NK-92 (cell line): ENCODE data around the gene FBXL16.
"Not testable (repeated sequence)": the region's sequence is repeated elsewhere in the genome, so short reads cannot be mapped to it uniquely, and the experiment has no call there.

Experiments
- DNase-seq: peaks from one replicate; lab custom pipeline; 2025; ENCODE audit not compliant: unreplicated experiment; lab: John Stamatoyannopoulos, UW

The FBXL16 gene, protein sequence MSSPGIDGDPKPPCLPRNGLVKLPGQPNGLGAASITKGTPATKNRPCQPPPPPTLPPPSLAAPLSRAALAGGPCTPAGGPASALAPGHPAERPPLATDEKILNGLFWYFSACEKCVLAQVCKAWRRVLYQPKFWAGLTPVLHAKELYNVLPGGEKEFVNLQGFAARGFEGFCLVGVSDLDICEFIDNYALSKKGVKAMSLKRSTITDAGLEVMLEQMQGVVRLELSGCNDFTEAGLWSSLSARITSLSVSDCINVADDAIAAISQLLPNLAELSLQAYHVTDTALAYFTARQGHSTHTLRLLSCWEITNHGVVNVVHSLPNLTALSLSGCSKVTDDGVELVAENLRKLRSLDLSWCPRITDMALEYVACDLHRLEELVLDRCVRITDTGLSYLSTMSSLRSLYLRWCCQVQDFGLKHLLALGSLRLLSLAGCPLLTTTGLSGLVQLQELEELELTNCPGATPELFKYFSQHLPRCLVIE

DNA sequence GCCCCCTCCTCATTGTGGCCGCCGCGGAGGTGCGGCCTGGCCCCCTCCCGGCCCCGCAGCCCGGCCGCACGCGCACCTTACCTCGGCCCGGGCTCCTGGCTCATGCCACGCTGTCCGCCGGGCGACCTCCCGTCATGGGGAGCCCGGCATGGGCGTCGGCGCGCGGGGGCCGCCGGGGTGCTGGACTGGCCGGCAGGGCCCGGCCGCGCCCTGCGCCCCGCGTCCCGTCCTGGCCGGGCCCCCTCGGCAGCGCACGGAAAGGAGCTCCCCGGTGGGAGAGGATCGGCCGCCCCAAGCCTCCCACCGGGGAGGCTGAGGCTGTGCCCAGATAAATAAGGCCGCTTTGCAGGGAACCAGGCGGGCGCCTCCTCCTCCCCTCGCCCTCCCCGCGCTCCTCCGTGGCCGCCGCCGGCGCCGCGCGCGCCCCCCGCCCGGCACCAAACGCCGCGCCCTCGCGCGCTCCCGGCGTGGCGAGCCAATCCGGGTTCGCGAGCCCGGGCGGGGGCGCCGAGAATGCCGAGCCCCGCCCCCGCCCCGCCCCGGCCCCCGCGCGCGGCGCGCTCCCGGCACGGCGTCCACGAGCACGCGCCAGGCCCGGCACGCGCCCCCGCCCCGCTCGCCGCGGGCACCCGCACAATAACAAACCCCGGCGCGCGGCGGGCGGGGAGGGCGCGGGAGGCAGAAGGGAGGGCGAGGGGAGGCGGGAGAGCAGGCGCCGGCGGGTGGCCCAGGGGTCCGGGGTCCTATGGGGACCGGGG lies at the start of gene FBXL16:
Gene FBXL16, minus strand, starts transcription at position 371 of the 758 bp plus-strand sequence. CDS start 8,396 bp downstream, outside the sequence.
- DNase-seq, result no peak

DNA sequence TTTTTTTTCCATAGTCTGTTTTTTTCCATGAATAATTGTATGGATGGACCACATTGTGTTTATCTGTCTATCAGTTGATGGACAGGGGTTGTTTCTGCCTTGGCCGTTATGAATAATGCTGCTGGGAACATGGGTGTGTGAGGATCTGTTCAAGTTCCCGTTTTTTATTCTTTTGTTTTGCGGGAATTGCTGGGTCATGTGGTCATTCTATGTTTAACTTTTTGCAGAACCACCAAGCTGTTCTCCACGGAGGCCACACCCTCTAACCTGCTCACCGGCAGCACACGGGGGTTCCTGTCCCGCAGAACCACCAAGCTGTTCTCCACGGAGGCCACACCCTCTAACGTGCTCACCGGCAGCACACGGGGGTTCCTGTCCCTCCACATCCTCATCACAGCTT lies 49.1 kb upstream of the FBXL16 start:
- DNase-seq, result no peak

DNA sequence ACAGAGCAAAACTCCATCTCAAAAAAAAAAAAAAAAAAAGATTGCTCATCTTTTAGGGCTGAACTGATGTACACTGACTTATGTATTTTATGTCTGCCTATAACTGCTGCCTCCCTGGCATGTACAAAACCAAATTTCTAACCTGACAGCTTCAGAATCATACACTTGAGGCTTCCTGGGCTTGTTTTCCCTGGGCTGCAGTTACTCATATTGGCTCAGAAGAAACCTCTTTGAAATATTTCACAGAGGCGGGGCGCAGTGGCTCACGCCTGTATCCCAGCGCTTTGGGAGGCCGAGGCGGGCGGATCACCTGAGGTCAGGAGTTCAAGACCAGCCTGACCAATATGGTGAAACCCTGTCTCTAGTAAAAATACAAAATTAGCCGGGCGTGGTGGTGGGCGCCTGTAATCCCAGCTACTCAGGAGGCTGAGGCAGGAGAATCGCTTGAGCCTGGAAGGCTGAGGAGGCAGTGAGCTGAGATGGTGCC lies 48.6 kb upstream of the FBXL16 start:
- not testable (repeated sequence) for DNase-seq

DNA sequence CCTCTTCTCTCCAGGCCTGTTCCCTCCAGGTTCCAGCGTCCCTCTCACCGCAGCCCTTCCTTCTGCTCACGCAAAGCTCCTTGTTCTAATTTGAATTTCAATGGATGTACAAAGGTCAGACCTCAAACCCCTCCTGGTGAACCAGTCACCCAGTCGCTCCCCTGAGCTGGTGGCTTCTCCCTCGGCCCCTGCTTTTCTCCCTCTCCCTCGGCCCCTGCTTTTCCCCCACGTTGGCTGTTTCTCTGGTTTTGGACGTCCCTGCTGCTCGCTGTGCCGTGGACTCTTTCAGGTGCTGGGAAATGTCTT lies 46.4 kb upstream of the FBXL16 start:
- no peak for DNase-seq

DNA sequence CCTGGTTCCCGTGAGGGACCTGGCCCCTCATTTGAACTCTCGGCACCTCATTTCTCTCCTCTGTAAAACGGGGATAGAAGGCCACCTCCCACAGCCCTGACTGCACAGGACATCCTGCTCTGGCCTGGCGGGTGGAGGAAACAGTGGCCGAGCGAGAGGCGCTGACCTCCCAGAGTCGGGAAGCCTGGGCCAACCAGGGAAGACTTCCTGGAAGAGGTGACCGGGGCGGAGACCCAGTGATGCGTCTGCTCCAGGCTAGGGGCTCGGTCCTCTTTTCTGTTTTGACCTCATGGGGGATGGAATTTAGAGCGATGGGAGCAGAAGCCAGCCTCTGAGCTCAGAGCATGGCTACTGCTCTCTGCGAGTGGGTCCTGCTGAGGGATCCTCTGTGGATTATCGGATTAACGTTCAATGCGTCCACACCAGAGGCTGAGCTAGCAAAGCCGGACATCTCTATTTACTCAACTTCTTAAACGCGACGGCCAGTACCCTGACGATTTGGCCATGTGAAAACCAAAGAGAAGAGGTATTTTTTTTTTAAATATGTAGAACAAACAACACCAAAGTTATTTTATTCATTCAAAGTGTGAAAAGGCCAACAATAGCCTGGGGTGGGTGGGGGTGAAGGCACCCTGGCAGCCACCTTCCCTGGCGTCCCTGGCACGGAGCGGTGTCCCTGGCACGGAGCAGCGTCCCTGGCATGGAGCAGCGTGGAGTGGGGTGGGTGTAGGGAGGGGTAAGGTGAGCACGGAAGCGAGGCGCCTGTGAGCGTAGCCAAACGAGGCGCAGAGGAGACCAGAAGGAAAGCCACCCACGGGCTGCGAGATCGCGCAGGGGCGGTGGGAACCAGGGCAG lies 45.8 kb upstream of the FBXL16 start:
- DNase-seq, result no peak

DNA sequence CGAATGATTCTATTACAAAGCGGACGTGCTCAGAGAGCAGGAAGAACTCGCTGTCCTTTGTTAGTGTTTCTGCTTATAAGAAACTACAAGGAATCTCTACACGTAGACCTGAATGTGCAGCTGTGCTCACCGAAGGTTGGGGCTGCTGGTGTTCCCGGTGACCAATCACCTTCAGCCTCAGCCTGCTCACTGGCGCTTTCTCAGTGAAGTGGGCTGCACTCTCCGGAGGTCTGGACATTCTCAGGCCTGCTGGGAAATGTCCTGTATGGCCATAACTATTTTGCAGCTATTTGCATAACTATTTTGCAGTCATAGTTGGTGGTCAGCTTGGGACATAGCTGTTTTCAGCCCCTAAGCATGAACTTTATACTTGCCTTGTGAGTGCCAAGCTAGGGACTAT lies 44.9 kb upstream of the FBXL16 start:
- DNase-seq, result no peak

DNA sequence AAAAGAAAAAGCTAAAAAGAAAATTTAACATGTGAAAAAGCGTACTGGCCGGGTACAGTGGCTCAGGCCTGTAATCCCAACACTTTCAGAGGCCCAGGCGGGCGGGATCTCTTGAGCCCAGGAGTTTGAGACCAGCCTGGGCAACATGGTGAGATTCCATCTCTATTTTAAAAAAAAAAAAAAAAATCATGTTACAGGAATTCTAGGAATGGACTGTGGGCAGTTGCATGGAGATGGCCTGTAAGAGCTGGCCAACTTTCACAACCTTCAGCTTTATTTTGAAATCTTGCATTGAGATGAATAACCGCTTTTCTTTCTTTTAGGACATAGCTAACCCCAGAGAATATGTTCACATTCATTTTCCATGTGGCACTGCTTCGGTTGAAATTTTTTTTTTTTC lies 43.4 kb upstream of the FBXL16 start:
- DNase-seq, result no peak

DNA sequence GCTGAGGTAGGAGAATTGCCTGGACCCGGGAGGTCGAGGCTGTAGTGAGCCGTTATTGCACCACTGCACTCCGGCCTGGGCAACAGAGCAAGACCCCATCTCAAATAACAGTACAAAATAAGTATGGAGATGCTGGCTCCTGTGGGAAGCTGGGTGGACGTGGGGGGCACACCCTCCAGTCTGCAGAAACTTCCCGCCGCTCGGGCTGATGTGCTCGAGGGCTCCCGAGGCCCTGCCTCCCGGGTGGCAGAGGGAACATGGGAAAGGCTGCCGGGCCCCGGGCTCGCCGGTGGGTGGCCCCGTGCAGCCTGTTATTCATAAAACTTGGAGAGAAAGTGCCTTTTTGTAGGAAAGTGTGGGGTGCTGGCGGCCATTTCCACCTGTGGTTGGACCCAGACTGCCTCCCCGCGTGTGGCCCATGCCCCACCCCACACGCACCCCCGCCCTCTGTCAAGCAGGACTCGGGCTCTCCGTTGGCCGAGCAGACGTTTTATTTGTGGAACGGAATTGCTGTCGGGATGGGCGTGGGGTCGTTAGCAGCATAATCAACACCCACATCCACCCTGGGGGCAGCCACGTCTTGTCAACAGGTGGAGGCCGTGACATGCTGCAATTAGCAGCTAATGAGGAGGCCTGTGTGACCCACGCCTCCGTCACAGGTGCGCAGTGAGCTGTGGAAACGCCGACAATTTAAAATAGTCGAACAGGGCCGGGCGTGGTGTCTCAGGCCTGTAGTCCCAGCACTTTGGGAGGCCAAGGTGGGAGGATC lies 42.6 kb upstream of the FBXL16 start:
- no peak for DNase-seq

DNA sequence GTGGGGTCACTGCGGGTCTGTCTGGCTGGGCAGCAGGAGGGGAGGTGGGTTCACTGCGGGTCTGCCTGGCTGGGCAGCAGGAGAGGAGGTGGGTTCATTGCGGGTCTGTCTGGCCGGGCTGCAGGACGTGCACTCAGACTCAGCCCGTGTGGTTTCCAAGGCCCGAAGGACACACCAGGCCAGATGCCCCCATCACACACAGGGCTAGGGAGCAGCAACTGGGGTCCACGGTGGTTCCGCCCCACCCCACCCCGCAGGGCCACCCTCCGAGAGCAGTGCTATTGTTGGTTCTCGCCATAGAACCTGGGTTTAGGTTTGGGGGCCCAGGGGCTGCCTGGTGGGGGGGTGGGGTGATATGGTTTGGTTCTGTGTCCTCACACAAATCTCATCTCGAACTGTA lies 41.0 kb upstream of the FBXL16 start:
- no peak for DNase-seq

DNA sequence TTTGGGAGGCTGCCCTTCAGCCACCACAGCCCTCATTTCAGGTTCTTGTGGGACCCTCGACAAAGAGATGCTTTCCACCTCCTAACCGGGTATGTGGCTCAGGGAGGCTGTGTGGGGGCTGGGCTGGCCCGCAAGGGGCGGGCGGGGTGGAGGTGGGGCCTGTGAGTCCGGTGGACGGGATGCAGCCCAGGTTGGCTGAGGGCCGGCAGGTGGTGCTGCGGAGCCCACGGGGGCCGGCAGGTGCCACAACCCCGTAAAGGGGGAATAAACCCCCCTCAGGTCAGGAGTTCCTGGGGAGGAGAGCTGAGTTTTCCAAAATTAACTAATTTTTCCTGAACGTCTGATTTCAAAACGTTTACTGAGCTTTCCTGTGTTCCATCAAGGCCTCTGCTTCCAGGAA lies 40.1 kb upstream of the FBXL16 start:
- DNase-seq, result no peak

DNA sequence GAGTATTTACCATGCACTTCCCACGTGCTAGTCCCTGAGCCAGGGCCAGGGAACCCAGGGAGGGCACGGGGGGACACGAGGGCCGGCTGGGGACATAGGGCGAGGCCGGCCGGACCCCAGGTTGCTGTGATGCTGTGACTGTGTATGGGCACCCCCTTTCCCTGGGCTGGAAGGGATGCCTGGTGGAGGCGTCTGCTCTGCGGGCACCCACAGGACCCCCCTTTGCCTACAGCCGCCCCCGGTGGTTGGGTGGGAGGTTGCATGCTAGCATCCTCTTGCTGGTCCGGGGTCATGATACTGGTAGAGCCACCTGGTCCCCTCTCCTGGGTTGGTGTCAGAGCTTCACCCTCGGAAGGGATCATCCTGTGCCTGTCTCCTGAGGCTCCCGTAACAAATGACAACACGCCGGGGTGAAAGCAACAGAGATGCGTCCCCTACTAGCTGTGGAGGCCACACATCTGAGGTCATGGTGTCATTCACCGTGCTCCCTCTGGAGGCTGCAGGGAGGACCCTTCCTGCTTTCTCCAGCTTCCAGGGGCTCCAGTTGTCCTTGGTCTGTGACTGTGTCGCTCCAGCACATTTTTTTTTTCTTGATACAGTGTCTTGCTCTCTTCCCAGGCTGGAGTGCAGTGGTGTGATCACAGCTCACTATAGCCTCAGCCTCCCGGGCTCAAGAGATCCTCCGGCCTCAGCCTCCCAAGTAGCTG lies 38.3 kb upstream of the FBXL16 start:
- DNase-seq, result no peak

DNA sequence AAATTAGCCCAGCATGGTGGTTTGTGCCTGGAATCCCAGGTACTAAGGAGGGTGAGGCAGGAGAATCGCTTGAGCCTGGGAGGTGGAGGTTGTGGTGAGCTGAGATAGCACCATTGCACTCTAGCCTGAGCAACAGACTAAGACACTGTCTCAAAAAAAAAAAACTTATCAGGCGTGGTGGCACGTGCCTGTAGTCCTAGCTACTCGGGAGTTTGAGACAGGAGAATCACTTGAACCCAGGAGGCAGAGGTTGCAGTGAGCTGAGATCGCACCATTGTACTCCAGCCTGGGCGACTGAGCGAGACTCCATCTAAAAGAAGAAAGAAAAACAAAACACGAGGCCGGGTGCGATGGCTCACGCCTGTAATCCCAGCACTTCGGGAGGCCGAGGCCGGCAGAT lies 37.3 kb upstream of the FBXL16 start:
- DNase-seq, result not testable (repeated sequence)

DNA sequence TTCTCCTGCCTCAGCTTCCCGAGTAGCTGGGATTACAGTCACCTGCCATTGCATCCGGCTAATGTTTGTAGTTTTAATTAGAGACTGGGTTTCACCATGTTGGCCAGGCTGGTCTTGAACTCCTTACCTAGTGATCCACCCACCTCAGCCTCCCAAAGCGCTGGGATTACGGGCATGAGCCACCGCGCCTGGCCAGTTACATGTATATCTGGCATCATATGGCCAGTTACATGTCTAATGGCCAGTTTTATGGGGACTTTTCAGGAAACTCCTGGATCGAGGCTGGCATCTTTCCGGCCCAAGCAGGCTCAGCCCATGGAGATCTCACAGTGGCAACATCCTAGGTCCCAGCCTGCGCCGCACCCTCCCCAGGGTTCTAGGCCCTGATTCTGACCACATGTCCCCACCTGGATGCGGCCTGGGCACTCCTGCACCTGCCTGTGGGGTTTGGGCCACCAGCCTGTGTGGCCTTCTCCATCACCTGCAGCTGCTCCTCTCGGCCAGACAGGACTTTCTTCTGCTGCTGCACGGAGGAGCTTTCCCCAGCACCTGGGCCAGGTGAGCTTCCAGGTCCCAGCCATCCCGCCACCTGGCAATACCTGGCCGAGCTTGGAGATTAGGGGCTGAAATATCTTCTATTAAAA lies 36.5 kb upstream of the FBXL16 start:
- no peak for DNase-seq

DNA sequence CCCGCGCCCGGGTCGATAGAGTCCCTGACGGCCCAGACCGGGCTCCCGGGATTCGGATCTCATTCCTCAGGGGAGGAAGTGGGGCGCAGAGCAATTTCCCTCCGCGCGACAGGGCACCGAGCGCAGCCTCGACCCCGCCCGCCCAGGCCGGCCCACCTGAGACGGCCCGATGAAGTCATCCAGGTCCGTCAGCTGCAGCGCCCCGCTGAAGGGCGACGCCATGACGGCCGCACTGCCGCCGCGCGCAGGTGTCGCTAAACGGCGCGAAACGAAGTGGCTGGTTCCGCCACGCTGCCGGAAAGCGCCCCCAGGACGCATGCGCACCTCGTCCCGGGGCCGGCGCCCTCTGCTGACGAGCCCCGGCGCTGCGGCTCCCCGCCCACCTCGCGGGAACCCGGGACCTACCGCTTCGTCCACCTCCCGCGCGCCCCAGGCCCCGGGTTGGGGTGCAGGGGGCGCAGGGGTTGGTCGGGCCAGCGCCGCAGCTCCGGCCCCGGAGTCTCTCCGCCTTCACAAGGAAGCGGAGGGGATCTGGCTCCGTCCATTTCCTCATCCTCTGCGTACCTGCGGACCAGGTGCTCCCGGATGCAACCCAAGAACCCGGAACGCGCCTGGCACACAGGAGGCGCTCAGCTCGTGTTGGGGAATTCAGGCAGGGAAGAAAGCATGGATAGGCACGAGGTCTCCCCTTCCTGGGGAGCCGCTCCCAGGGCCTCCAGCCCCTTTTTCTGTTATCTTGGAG lies 35.3 kb upstream of the FBXL16 start, which contains the start of gene CIAO3:
Gene CIAO3, minus strand, starts transcription at position 234 of the 742 bp plus-strand sequence. Its CDS starts 12 bp downstream, at position 222.
- DNase-seq, result peak; percentile 53

DNA sequence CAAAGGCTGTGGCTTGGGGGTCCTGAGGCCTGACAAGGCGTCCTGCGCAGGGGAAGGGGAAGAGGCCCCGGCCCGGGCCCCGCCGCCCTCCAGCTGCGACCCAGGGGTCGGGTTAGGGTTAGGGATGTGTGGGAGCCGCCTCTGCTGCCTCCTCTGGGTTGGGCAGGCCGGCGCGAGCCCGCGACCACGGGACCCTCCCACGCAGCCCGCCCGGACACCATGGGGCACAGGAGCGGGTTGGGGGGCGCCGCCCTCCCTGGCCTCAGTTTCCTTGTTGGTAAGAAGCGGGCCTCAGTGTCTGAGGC lies 34.8 kb upstream of the FBXL16 start:
- DNase-seq, result no peak

DNA sequence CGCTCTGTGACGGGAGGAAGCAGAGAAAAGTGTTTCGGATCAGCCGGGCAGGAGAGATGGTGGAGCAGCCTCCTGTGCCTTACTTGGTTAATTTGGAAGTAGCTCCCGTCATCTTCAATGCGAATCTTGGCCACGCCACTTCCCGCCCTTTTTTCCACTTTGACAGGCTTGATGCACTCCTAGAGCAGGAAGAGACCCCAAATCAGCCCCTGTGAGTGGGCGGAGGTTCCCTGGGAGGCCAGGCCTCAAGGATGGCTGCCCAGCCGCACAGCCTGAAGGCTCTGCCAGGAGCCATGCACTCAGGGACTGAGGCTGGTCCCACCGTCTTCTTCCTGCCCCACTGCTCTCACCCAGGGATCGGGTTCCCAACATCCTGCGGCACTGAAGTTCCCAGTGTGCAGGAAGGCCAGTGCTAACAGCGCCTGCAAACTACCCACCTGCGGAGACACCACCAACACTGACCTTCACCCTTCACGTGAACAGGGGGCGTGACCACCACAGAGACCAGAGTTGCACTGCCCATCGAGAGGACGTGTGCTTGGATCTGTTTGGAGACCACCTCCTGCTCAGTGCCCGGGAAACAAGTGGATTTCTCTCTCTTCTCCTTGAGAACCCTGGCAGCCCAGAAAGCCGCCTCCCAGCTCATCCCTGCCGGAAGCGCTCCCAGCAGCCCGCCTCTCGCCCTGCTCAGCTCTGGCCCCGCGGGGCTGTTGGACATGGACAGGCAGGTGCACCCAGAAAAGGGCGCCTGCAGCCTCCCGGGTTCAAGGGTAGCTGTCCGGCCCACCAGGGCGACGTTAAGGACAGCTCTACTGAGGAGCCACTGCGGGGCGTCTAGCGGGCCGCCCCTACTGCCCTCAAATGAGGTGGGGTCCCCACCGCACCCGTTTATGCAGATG lies 34.2 kb upstream of the FBXL16 start:
- no peak for DNase-seq

DNA sequence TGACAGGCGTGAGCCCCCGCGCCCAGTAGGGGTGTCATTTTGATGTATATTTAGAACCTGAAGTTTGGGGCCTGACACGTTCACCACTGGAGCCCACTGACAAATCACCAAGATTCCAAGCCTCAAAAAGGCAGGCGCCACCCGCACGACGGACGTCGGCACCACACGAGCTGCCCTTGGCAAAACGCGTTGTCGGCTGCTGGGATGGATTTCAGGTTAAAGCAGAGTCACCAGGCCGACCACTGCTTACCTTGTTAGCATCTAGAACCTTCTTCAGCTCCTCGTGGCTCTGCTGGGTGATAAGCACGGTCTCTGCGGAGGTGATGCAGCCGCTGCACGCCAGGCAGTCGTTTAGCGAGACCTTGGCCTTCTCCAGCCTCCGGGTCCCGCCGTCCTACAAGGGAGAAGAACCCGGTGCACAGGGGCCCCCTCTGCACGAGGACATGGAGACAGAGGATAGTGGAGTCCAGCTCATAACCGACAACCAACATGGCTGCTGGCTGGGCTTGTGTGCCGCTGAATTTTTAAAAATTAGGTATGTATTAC lies 31.4 kb upstream of the FBXL16 start:
- DNase-seq, result no peak
